Caco-2 (cell line): ENCODE results near the gene MKX. TPM values are rescaled to one million over a fixed set of nuclear protein-coding genes. Genes with fewer than 3 reads are reported as not detected.

Experiments used
- BruUV-seq: library from RNA; stranded (reverse); fragments of 400-500 nt; replicated peaks from 2 replicates; lab custom pipeline; 2021; lab: Mats Ljungman, UMichigan
- CTCF ChIA-PET: fragments of 300-600 bp; sonication (Branson Sonifier 250); formaldehyde crosslinking; loops from one replicate; lab custom pipeline; 2022; ENCODE audit warnings: antibody characterized with exemption; lab: Charles Lee
- POLR2A ChIA-PET: fragments of 300-600 bp; sonication (Branson Sonifier 250); formaldehyde crosslinking; loops from one replicate; lab custom pipeline; 2022; ENCODE audit warnings: antibody characterized with exemption; lab: Charles Lee
- DNase-seq, 2 experiments: peaks; one replicate each; pipeline versions ENCODE4 v3.0.0 to v3.0.0-alpha.2; 2020 to 2022
- H3K27me3 ChIP-seq: replicated peaks from 2 replicates; pipeline ENCODE4 v1.6.0; 2011; ENCODE audit warnings: low read length; ENCODE audit not compliant: control insufficient read depth, insufficient read depth
- H3K36me3 ChIP-seq: 2 replicates; pipeline ENCODE4 v1.5.1; 2011; ENCODE audit warnings: low read length; ENCODE audit not compliant: control insufficient read depth, insufficient read depth
- H3K4me1 ChIP-seq: fragments of 250-450 bp; sonication (Bioruptor Pico); 2 replicates; pipeline ENCODE4 v1.5.1; 2020; ENCODE audit warnings: mild to moderate bottlenecking
- H3K4me3 ChIP-seq: 2 replicates; pipeline ENCODE4 v1.5.1; 2011; ENCODE audit warnings: low read depth, mild to moderate bottlenecking, control low read depth, low read length
- H3K9me3 ChIP-seq: fragments of 250-450 bp; sonication (Bioruptor Pico); 2 replicates; pipeline ENCODE4 v1.5.1; 2020; ENCODE audit warnings: mild to moderate bottlenecking, moderate library complexity
- H3K27ac Mint-ChIP-seq: one replicate; pipeline ENCODE4 v1.8.0; 2022; ENCODE audit warnings: mixed read lengths; ENCODE audit not compliant: unreplicated experiment
- H3K27me3 Mint-ChIP-seq: one replicate; pipeline ENCODE4 v1.8.0; 2022; ENCODE audit warnings: mixed read lengths; ENCODE audit not compliant: insufficient read depth, unreplicated experiment
- H3K36me3 Mint-ChIP-seq: one replicate; pipeline ENCODE4 v1.8.0; 2022; ENCODE audit warnings: mild to moderate bottlenecking, mixed read lengths; ENCODE audit not compliant: insufficient read depth, unreplicated experiment
- H3K4me1 Mint-ChIP-seq: one replicate; pipeline ENCODE4 v1.8.0; 2022; ENCODE audit warnings: low read depth, mixed read lengths; ENCODE audit not compliant: unreplicated experiment
- H3K4me3 Mint-ChIP-seq: one replicate; pipeline ENCODE4 v1.8.0; 2022; ENCODE audit warnings: mild to moderate bottlenecking, moderate library complexity, mixed read lengths; ENCODE audit not compliant: unreplicated experiment
- H3K9me3 Mint-ChIP-seq: one replicate; pipeline ENCODE4 v1.8.0; 2022; ENCODE audit warnings: mixed read lengths; ENCODE audit not compliant: unreplicated experiment
- CTCF ChIP-seq, 2 experiments: fragments of 200-600 bp in 1 of 2; IDR thresholded peaks; 1 replicate in 1 of 2; 2 replicates in 1 of 2; pipeline versions ENCODE4 v1.5.1 to v1.8.0; 2011 to 2022; ENCODE audit warnings: antibody characterized with exemption in 1 of 2, control low read depth in 1 of 2, inconsistent platforms in 1 of 2, low read depth in 1 of 2, low read length in 1 of 2, mild to moderate bottlenecking in 1 of 2, moderate library complexity in 1 of 2; ENCODE audit not compliant: insufficient read depth in 1 of 2, severe bottlenecking in 1 of 2, unreplicated experiment in 1 of 2
- intact Hi-C: fragments of 100-400 bp; cut with micrococcal nuclease; formaldehyde crosslinking; loops from one replicate; pipeline ENCODE4 v1.10.0; 2022; ENCODE audit not compliant: unreplicated experiment
- total RNA-seq: library from RNA; stranded (reverse); gene quantifications from 2 replicates; pipeline ENCODE4 v1.2.3, GENCODE V29; 2022

The MKX gene
- total RNA-seq, 1 experiment from 2014 or later: 0.64 TPM

- Mint-ChIP-seq H3K27me3 (peaks cover 28% of the 10 kb centered on the region), H3K4me3 (no peak overlapping the region), H3K4me1 (no peaks in the 10 kb centered on the region), H3K9me3 (no peaks in the 10 kb centered on the region), H3K27ac (no peak overlapping the region), H3K36me3 (no peaks in the 10 kb centered on the region)
- ChIA-PET POLR2A (no interaction called here), CTCF (no interaction called here)
- no peaks in the 10 kb centered on the region for H3K4me1 ChIP-seq
- 0 out of 2 replicates have a peak, but pooled peaks cover 3% of the 10 kb centered on the region for H3K9me3 ChIP-seq
- H3K27me3 ChIP-seq: no peaks in the 10 kb centered on the region; the same call in 1 of the 2 replicates
- no peaks in the 10 kb centered on the region for H3K36me3 ChIP-seq
- no TSS peak for BruUV-seq
- DNase-seq: no peak
- H3K4me3 ChIP-seq: no peak overlapping the region
- intact Hi-C loops: no loop called here
- no peak for TF ChIP-seq CTCF (IDR thresholded peaks at IDR 0.05; ENCODE audit: insufficient read depth in 1 of 2, low read depth in 1 of 2, low read length in 1 of 2, severe bottlenecking in 1 of 2, unreplicated experiment in 1 of 2)
Observed at GRCh38 chr10:27688276-27688675, 57.3 kb downstream of the MKX start.

GRCh38 chr10:27687743-27688142, 57.9 kb downstream of the MKX start:
- 0 out of 2 replicates have a peak, but pooled peaks cover 3% of the 10 kb centered on the region for H3K9me3 ChIP-seq
- no peak for DNase-seq
- Mint-ChIP-seq H3K4me1 (no peaks in the 10 kb centered on the region), H3K9me3 (no peaks in the 10 kb centered on the region), H3K27me3 (peaks cover 25% of the 10 kb centered on the region), H3K27ac (no peak overlapping the region), H3K4me3 (no peak overlapping the region), H3K36me3 (no peaks in the 10 kb centered on the region)
- CTCF ChIA-PET: no interaction called here
- BruUV-seq: no TSS peak
- H3K4me3 ChIP-seq: no peak overlapping the region
- no peaks in the 10 kb centered on the region for H3K4me1 ChIP-seq
- intact Hi-C loops: no loop called here
- H3K36me3 ChIP-seq: no peaks in the 10 kb centered on the region
- no peak for TF ChIP-seq CTCF (IDR thresholded peaks at IDR 0.05; ENCODE audit: insufficient read depth in 1 of 2, low read depth in 1 of 2, low read length in 1 of 2, severe bottlenecking in 1 of 2, unreplicated experiment in 1 of 2)
- POLR2A ChIA-PET: no interaction called here
- H3K27me3 ChIP-seq: no peaks in the 10 kb centered on the region

GRCh38 chr10:27687326-27687725, 58.3 kb downstream of the MKX start:
- H3K36me3 Mint-ChIP-seq: no peaks in the 10 kb centered on the region
- CTCF ChIA-PET: no interaction called here
- Histone ChIP-seq H3K9me3 (0 out of 2 replicates have a peak, but pooled peaks cover 3% of the 10 kb centered on the region), H3K4me3 (no peak overlapping the region), H3K4me1 (no peaks in the 10 kb centered on the region), H3K36me3 (no peaks in the 10 kb centered on the region), H3K27me3 (no peaks in the 10 kb centered on the region)
- POLR2A ChIA-PET: no interaction called here
- no peak overlapping the region for H3K27ac Mint-ChIP-seq
- H3K9me3 Mint-ChIP-seq: no peaks in the 10 kb centered on the region
- H3K4me1 Mint-ChIP-seq: no peaks in the 10 kb centered on the region
- no peak for DNase-seq
- intact Hi-C loops: no loop called here
- no TSS peak for BruUV-seq
- peaks cover 25% of the 10 kb centered on the region for H3K27me3 Mint-ChIP-seq
- H3K4me3 Mint-ChIP-seq: no peak overlapping the region
- TF ChIP-seq CTCF (IDR thresholded peaks at IDR 0.05; ENCODE audit: insufficient read depth in 1 of 2, low read depth in 1 of 2, low read length in 1 of 2, severe bottlenecking in 1 of 2, unreplicated experiment in 1 of 2): no peak
